PFSK-1 (cell line): ENCODE results near the gene DIS3.

Experiments
- FOXP2 ChIP-seq: optimal IDR thresholded peaks from 2 replicates; pipeline ENCODE3; 2011; ENCODE audit warnings: borderline replicate concordance, control low read depth, inconsistent platforms; ENCODE audit not compliant: insufficient read depth; ENCODE audit errors: extremely low read length, extremely low read depth
- POLR2AphosphoS5 ChIP-seq: IDR thresholded peaks from 2 replicates; pipeline ENCODE4 v1.6.1; 2012; ENCODE audit warnings: low read depth, mild to moderate bottlenecking, control low read depth, low read length, moderate library complexity
- REST ChIP-seq, 2 experiments: IDR thresholded peaks; 2 replicates each; pipeline versions ENCODE4 v1.6.1 to v1.8.0; 2011 to 2012; ENCODE audit warnings: low read depth in 2 of 2, low read length in 2 of 2, control low read depth in 1 of 2, inconsistent platforms in 1 of 2, mild to moderate bottlenecking in 1 of 2, moderate library complexity in 1 of 2; ENCODE audit not compliant: insufficient read depth in 1 of 2
- SIN3A ChIP-seq: IDR thresholded peaks from 2 replicates; pipeline ENCODE4 v1.6.1; 2012; ENCODE audit warnings: mild to moderate bottlenecking, low read length, moderate library complexity, borderline replicate concordance; ENCODE audit not compliant: insufficient read depth
- TAF1 ChIP-seq: IDR thresholded peaks from 2 replicates; pipeline ENCODE4 v1.6.1; 2012; ENCODE audit warnings: low read length, control low read depth, borderline replicate concordance; ENCODE audit not compliant: insufficient read depth

- TF ChIP-seq POLR2AphosphoS5 (no peak), SIN3A (no peak), REST (IDR thresholded peaks at IDR 0.05; ENCODE audit: insufficient read depth in 1 of 2, low read depth in 2 of 2, low read length in 2 of 2) (no peak), TAF1 (no peak), FOXP2 (no peak)
Measured at GRCh38 chr13:72728290-72728605, 53.5 kb downstream of the DIS3 start.
